Uterus (tissue), 4 donors: ENCODE results near the gene FOSB. TPM values are rescaled to one million over a fixed set of nuclear protein-coding genes. Genes with fewer than 3 reads are reported as not detected.
"Not testable (repeated sequence)": the region's sequence is repeated elsewhere in the genome, so short reads cannot be mapped to it uniquely, and the experiment has no call there.

Experiments
- DNase-seq, 2 donors: peaks; one replicate each; pipeline ENCODE4 v3.0.0-alpha.2; 2019 to 2020
- H3K27ac ChIP-seq, 2 donors: fragments of 200-600 bp; sonication (generic); 1 replicate in 1 of 2; 2 replicates in 1 of 2; pipeline ENCODE4 v1.5.1; 2016 to 2018
- H3K27me3 ChIP-seq, 2 donors: fragments of 200-600 bp; sonication (generic); one replicate each; pipeline ENCODE4 v1.5.1; 2018 to 2019; ENCODE audit warnings: control low read depth in 1 of 2
- H3K36me3 ChIP-seq, 2 donors: fragments of 200-600 bp; sonication (generic); one replicate each; pipeline ENCODE4 v1.5.1; 2019; ENCODE audit warnings: control low read depth in 1 of 2
- H3K4me1 ChIP-seq, 2 donors: fragments of 200-600 bp; sonication (generic); one replicate each; pipeline ENCODE4 v1.5.1; 2018 to 2019; ENCODE audit warnings: control low read depth in 1 of 2
- H3K4me3 ChIP-seq, 2 donors: fragments of 200-600 bp; sonication (generic); 1 replicate in 1 of 2; 2 replicates in 1 of 2; pipeline ENCODE4 v1.5.1; 2018 to 2019; ENCODE audit warnings: mild to moderate bottlenecking in 1 of 2
- H3K9me3 ChIP-seq, 2 donors: fragments of 200-600 bp; sonication (generic); one replicate each; pipeline ENCODE4 v1.5.1; 2019; ENCODE audit warnings: control low read depth in 1 of 2
- CTCF ChIP-seq, 4 experiments: fragments of 200-600 bp in 2 of 4; fragments of 450-650 bp in 2 of 4; sonication (generic) in 2 of 4; IDR thresholded peaks; one replicate each; pipeline ENCODE4 v1.5.1; 2016 to 2019; ENCODE audit warnings: antibody characterized with exemption in 4 of 4, mild to moderate bottlenecking in 2 of 4, moderate library complexity in 1 of 4
- POLR2A ChIP-seq, 2 donors: fragments of 450-650 bp; IDR thresholded peaks; one replicate each; pipeline ENCODE4 v1.6.1; 2016; ENCODE audit warnings: antibody characterized with exemption in 2 of 2, mild to moderate bottlenecking in 1 of 2, moderate library complexity in 1 of 2
- intact Hi-C: fragments of 100-400 bp; cut with DNase I; formaldehyde crosslinking; loops from one replicate; pipeline ENCODE4 v1.15.1; 2023; ENCODE audit warnings: low total_unique reads
- total RNA-seq, 4 donors: library from RNA; depleted of rRNA in 3 of 4; stranded (reverse); fragments of >200 nt in 3 of 4; gene quantifications; one replicate each; pipeline versions ENCODE4 v1.1.0 to v1.2.4, GENCODE V29; 2014 to 2023
- donor health status: DM: yes; HTN: yes; CAD: no.

Gene FOSB
- total RNA-seq, 4 donors from 2014 or later, result 8.1 to 52.1 (median 28.6) TPM; not detected in 1

GRCh38 chr19:45506989-45507871 lies 39.4 kb downstream of the FOSB start, which contains the start of gene VASP:
Gene VASP, plus strand, starts transcription at chr19:45507479. Its CDS starts 293 bp downstream, at chr19:45507772.
- H3K27ac ChIP-seq, result peak within 1 kb of the TSS; percentile 83 to 96
- no peaks in the 10 kb centered on the region for H3K36me3 ChIP-seq
- H3K9me3 ChIP-seq, result no peaks in the 10 kb centered on the region
- no peaks in the 10 kb centered on the region for H3K27me3 ChIP-seq
- TF ChIP-seq CTCF (IDR thresholded peaks at IDR 0.05), result peak in 2 of 4 experiments; percentile 21 to 40
- peak; percentile 77 to 87 for TF ChIP-seq POLR2A (IDR thresholded peaks at IDR 0.05)
- intact Hi-C loops, result no loop called here
- peak within 1 kb of the TSS; percentile 74 to 91 for H3K4me3 ChIP-seq
- H3K4me1 ChIP-seq, result no peaks in the 10 kb centered on the region
- DNase-seq, result peak; percentile 85

- Histone ChIP-seq H3K27me3 (no peaks in the 10 kb centered on the region), H3K36me3 (no peaks in the 10 kb centered on the region), H3K4me3 (peak overlapping the region; percentile 74 to 91), H3K27ac (peak overlapping the region; percentile 83 to 96), H3K4me1 (no peaks in the 10 kb centered on the region), H3K9me3 (no peaks in the 10 kb centered on the region)
- intact Hi-C loops, result no loop called here
- TF ChIP-seq CTCF (IDR thresholded peaks at IDR 0.05), result no peak
- no peak for TF ChIP-seq POLR2A (IDR thresholded peaks at IDR 0.05)
- DNase-seq, result peak; percentile 49 to 52
These were observed 40.1 kb downstream of the FOSB start for GRCh38 chr19:45507872-45508416.

- no peaks in the 10 kb centered on the region for H3K27me3 ChIP-seq
- peak overlapping the region; percentile 74 to 91 for H3K4me3 ChIP-seq
- no peak for TF ChIP-seq POLR2A (IDR thresholded peaks at IDR 0.05)
- intact Hi-C loops, result no loop called here
- H3K4me1 ChIP-seq, result peaks cover 0 to 3% of the 10 kb centered on the region in 2 donors
- peak; percentile 58 to 65 for DNase-seq
- H3K27ac ChIP-seq, result peak overlapping the region; percentile 83 to 96
- no peaks in the 10 kb centered on the region for H3K9me3 ChIP-seq
- no peaks in the 10 kb centered on the region for H3K36me3 ChIP-seq
These were observed 40.6 kb downstream of the FOSB start for GRCh38 chr19:45508417-45508860.

GRCh38 chr19:45508861-45509691 lies 41.3 kb downstream of the FOSB start:
- no peaks in the 10 kb centered on the region for H3K9me3 ChIP-seq
- H3K4me3 ChIP-seq, result peak overlapping the region; percentile 74 to 91
- H3K27me3 ChIP-seq, result no peaks in the 10 kb centered on the region
- H3K4me1 ChIP-seq, result peaks cover 0 to 8% of the 10 kb centered on the region in 2 donors
- H3K36me3 ChIP-seq, result no peaks in the 10 kb centered on the region
- DNase-seq, result peak; percentile 82 to 86
- H3K27ac ChIP-seq, result peak overlapping the region; percentile 83 to 96
- intact Hi-C loops, result no loop called here
- peak in 1 of 2 donors; percentile 53 for TF ChIP-seq POLR2A (IDR thresholded peaks at IDR 0.05)
- TF ChIP-seq CTCF (IDR thresholded peaks at IDR 0.05), result peak in 1 of 4 experiments; percentile 30

GRCh38 chr19:45509692-45510015 lies 41.9 kb downstream of the FOSB start:
- DNase-seq, result no peak
- H3K27me3 ChIP-seq, result no peaks in the 10 kb centered on the region
- peak overlapping the region; percentile 83 to 96 for H3K27ac ChIP-seq
- no peaks in the 10 kb centered on the region for H3K36me3 ChIP-seq
- no peaks in the 10 kb centered on the region for H3K9me3 ChIP-seq
- intact Hi-C loops, result no loop called here
- peak overlapping the region; percentile 74 to 91 for H3K4me3 ChIP-seq
- peaks cover 0 to 8% of the 10 kb centered on the region in 2 donors for H3K4me1 ChIP-seq
- TF ChIP-seq POLR2A (IDR thresholded peaks at IDR 0.05) (no peak), CTCF (IDR thresholded peaks at IDR 0.05) (no peak)

GRCh38 chr19:45510352-45510751 lies 42.6 kb downstream of the FOSB start:
- H3K27me3 ChIP-seq, H3K36me3 ChIP-seq, intact Hi-C loops, H3K4me1 ChIP-seq, H3K4me3 ChIP-seq, DNase-seq, H3K9me3 ChIP-seq: not testable (repeated sequence)
- peak overlapping the region; percentile 83 to 96 for H3K27ac ChIP-seq
